ENCODE results near the gene CPNE4. TPM values are rescaled to one million over a fixed set of nuclear protein-coding genes. Genes with fewer than 3 reads are reported as not detected.

The CPNE4 gene
- total RNA-seq, 1 donor from 2014 or later: not detected

DNA sequence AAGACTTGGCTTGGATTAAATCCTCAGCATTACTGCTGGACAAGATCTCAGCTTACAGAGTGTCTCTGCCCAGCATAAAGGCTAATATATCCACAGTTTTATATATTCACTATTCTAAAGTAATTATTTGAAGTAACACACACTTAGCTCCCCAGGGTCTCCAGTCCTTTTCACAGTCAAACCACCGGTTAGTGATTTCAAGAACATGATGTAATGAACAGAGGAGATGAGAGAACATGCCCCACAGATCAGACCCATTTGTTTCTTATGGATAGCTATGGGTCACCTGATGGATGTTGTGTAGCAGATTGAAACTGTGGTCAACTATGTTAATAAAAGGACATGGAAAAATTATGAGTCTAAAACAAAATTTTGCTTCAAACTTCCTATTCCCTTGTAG lies 487.2 kb downstream of the CPNE4 start:
- H3K36me3 Mint-ChIP-seq (ENCODE audit: unreplicated experiment): no peaks in the 10 kb centered on the region
- H3K27ac Mint-ChIP-seq (ENCODE audit: unreplicated experiment): no peak overlapping the region
- no peak overlapping the region for H3K4me3 Mint-ChIP-seq (ENCODE audit: unreplicated experiment)

DNA sequence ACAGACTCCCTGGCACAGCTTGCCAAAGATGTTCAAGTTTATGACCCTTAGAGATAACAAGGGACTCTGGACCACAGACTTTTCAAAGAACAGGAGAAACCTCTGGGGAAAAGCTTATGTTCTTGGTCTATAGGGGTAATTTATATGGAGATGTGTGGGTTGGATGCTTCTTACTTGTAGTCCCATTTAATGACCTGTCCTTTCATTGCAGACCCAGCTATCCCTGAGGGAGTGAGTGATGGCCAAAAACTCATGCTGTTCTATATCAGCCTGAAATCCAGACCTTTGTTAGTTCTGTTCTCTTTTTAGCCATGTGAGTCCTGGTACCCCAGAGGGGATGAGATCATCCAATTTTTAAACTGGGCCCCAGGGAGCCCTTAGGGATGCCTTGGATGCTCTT lies 488.4 kb downstream of the CPNE4 start:
- no peak for DNase-seq (ENCODE audit: extremely low spot score, unreplicated experiment)
- TF ChIP-seq, protein P1, sequence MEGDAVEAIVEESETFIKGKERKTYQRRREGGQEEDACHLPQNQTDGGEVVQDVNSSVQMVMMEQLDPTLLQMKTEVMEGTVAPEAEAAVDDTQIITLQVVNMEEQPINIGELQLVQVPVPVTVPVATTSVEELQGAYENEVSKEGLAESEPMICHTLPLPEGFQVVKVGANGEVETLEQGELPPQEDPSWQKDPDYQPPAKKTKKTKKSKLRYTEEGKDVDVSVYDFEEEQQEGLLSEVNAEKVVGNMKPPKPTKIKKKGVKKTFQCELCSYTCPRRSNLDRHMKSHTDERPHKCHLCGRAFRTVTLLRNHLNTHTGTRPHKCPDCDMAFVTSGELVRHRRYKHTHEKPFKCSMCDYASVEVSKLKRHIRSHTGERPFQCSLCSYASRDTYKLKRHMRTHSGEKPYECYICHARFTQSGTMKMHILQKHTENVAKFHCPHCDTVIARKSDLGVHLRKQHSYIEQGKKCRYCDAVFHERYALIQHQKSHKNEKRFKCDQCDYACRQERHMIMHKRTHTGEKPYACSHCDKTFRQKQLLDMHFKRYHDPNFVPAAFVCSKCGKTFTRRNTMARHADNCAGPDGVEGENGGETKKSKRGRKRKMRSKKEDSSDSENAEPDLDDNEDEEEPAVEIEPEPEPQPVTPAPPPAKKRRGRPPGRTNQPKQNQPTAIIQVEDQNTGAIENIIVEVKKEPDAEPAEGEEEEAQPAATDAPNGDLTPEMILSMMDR (IDR thresholded peaks at IDR 0.05): no peak
- Mint-ChIP-seq H3K4me3 (ENCODE audit: unreplicated experiment) (no peak overlapping the region), H3K9me3 (ENCODE audit: unreplicated experiment) (no peaks in the 10 kb centered on the region), H3K27ac (ENCODE audit: unreplicated experiment) (no peak overlapping the region), H3K36me3 (ENCODE audit: unreplicated experiment) (no peaks in the 10 kb centered on the region), H3K27me3 (ENCODE audit: unreplicated experiment) (peaks cover 3% of the 10 kb centered on the region), H3K4me1 (ENCODE audit: unreplicated experiment) (no peaks in the 10 kb centered on the region)

More for the DNA sequence above, 487.2 kb downstream of the CPNE4 start:
- TF ChIP-seq, protein P1 (IDR thresholded peaks at IDR 0.05): no peak
- Mint-ChIP-seq H3K9me3 (ENCODE audit: unreplicated experiment) (no peaks in the 10 kb centered on the region), H3K27me3 (ENCODE audit: unreplicated experiment) (peaks cover 3% of the 10 kb centered on the region), H3K4me1 (ENCODE audit: unreplicated experiment) (no peaks in the 10 kb centered on the region)
- no peak for DNase-seq (ENCODE audit: extremely low spot score, unreplicated experiment)

DNA sequence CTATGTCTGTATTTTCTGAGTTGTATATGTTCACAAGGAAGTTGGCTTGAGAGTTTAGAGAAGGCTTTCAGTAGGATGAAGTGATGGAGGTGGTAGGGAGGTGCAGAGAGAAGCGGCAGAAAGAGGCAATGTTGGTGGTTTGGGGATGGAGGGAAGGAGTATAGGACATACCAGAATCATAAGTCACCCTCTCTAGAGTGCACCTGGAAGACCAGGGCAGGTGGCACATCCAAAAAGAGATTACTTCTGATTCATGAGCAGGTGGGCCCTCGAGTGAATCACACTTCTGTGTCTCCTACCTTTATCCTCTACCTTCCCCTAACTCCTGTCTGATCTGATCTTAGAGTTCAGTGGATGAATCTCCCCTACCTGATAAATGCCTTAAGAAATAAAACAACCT lies 490.3 kb downstream of the CPNE4 start:
- Mint-ChIP-seq H3K4me3 (ENCODE audit: unreplicated experiment) (no peak overlapping the region), H3K36me3 (ENCODE audit: unreplicated experiment) (no peaks in the 10 kb centered on the region), H3K27ac (ENCODE audit: unreplicated experiment) (no peak overlapping the region), H3K9me3 (ENCODE audit: unreplicated experiment) (no peaks in the 10 kb centered on the region), H3K27me3 (ENCODE audit: unreplicated experiment) (peaks cover 3% of the 10 kb centered on the region), H3K4me1 (ENCODE audit: unreplicated experiment) (no peaks in the 10 kb centered on the region)
- no peak for DNase-seq (ENCODE audit: extremely low spot score, unreplicated experiment)
- TF ChIP-seq, protein P1 (IDR thresholded peaks at IDR 0.05): no peak

DNA sequence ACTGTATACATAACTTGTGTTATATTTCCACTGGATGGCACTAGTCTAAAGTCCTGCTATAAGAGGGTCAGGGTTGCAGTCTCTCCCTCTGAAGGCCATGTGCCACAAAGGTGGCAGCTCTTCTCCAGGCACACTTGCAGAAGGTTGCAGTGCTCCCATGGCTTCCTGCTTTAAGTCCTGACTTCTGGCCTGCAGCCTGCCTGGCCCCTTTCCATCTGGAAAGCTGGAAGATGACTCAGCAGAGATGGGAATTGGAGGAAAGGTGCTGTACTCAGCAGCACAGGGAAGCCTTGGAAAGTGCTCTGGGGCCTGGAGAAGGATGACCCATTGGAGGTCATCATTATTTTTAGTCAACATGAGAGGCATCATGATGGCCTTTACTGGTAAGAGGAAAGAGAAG lies 491.1 kb downstream of the CPNE4 start:
- no peaks in the 10 kb centered on the region for H3K9me3 Mint-ChIP-seq (ENCODE audit: unreplicated experiment)
- TF ChIP-seq, protein P1 (IDR thresholded peaks at IDR 0.05): no peak
- peaks cover 3% of the 10 kb centered on the region for H3K27me3 Mint-ChIP-seq (ENCODE audit: unreplicated experiment)
- no peaks in the 10 kb centered on the region for H3K36me3 Mint-ChIP-seq (ENCODE audit: unreplicated experiment)
- no peaks in the 10 kb centered on the region for H3K4me1 Mint-ChIP-seq (ENCODE audit: unreplicated experiment)
- DNase-seq (ENCODE audit: extremely low spot score, unreplicated experiment): no peak
- no peak overlapping the region for H3K4me3 Mint-ChIP-seq (ENCODE audit: unreplicated experiment)
- H3K27ac Mint-ChIP-seq (ENCODE audit: unreplicated experiment): no peak overlapping the region

DNA sequence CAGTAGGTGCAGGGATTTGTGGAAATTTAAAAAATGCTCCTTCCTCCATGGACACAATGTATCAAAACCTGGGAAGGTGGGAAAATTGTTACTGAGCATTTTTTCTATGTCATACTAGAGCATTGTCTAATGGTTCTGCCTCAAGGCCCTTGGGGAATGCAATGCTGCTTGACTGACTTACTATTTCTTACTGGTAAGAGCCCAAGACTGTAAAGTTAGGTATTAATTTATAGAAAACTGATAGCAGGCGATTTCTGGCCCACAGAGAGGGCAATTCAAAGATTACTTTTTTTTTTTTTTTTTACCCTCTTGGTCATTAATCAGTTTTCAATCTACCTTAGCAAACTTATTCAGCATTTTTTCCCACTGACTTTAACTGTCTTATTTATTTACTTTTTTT lies 493.5 kb downstream of the CPNE4 start:
- peaks cover 3% of the 10 kb centered on the region for H3K27me3 Mint-ChIP-seq (ENCODE audit: unreplicated experiment)
- no peak for DNase-seq (ENCODE audit: extremely low spot score, unreplicated experiment)
- H3K27ac Mint-ChIP-seq (ENCODE audit: unreplicated experiment): no peak overlapping the region
- no peaks in the 10 kb centered on the region for H3K9me3 Mint-ChIP-seq (ENCODE audit: unreplicated experiment)
- H3K4me1 Mint-ChIP-seq (ENCODE audit: unreplicated experiment): no peaks in the 10 kb centered on the region
- no peaks in the 10 kb centered on the region for H3K36me3 Mint-ChIP-seq (ENCODE audit: unreplicated experiment)
- TF ChIP-seq, protein P1 (IDR thresholded peaks at IDR 0.05): no peak
- H3K4me3 Mint-ChIP-seq (ENCODE audit: unreplicated experiment): no peak overlapping the region

Data from osteocyte (in vitro differentiated cells).